GM19372 (cell line): ENCODE measurements around the gene WDR18.

ENCODE experiments used
- ATAC-seq: cut with Tn5 transposase; IDR thresholded peaks from one replicate; pipeline ENCODE4 v1.9.1; 2021; ENCODE audit warnings: mild to moderate bottlenecking, low read depth, moderate library complexity; ENCODE audit not compliant: unreplicated experiment

Gene WDR18

DNA sequence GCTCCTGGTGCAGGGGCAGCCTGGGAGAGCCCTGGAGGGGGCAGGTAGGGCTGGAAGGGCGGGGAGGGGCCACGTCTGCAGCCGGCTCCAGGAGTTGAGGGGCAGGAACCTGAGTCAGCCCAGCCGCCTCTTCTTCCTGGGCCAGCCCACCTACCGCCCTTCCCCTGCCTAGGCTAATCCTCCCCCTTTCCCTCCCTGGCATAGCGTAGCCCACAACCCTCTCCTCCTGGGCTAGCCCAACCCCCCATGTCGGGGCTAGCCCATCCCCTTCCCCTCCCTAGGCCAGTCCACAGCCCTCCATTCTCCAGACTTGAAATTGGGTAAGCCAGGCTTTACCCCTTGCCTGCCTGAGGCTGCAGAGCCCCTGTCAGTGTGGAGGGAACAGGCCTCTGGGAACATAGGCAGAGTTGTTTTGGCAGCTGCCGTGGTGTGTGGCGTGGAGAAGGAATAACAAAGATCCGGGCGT, 20.6 kb upstream of the WDR18 start:
- ATAC-seq, result no peak

DNA sequence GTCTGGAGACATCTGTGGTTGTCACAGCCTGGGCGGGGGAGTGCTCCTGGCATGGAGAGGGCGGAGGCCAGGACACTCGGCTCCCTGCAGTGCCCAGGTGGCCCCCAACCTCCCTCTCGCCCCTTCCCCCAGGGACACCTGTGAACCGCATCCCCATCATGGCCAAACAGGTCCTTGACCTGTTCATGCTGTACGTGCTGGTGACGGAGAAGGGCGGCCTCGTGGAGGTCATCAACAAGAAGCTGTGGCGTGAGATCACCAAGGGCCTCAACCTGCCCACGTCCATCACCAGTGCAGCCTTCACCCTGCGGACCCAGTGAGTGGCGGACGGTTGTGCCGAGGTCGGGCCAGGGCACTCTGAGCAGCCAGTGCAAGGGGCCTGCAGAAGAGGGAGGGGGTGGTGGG, 20.0 kb upstream of the WDR18 start:
- no peak for ATAC-seq

- no peak for ATAC-seq
Observed at GRCh38 chr19:964761-965694, 19.1 kb upstream of the WDR18 start.

DNA sequence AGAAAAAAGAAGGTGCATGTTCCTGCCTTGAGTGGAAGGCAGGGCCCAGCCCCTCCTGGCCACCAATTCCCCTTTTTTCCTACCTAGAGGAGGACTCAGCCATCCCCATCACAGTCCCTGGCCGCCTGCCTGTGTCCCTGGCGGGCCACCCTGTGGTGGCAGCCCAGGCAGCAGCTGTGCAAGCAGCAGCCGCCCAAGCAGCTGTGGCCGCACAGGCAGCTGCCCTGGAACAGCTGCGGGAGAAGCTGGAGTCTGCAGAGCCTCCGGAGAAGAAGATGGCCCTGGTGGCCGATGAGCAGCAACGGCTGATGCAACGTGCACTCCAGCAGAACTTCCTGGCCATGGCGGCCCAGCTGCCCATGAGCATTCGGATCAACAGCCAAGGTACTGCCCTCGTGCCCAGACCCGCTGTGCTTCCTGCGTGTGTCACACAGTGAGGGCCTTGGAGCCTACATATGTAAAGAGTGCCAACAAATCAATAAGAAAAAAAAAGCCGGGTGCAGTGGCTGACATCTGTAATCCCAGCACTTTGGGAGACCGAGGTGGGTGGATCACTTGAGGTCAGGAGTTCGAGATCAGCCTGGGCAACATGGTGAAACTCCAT, 17.6 kb upstream of the WDR18 start:
- ATAC-seq, result no peak

GRCh38 chr19:970695-971094, 13.4 kb upstream of the WDR18 start:
- no peak for ATAC-seq

GRCh38 chr19:971795-972194, 12.3 kb upstream of the WDR18 start:
- ATAC-seq, result no peak

DNA sequence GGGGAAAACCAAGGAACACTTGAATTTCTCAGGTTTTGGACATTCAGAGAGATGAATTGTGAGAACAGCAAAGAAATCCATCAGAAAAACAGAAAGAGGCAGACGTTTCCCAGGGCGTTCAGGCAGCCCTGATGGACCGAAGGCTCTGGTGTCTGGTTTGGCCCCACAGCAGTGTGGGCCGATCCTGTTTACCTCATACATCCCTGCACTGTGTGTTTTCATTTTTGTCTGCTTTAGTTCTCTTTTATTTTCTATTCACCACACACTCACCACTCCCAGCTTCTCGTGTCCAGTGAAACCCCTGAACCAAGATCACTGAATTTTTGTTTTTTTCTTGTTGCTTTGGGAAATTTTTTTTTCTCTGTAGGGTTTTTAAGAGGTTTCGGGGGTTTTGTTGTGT, 11.9 kb upstream of the WDR18 start:
- ATAC-seq, result no peak

DNA sequence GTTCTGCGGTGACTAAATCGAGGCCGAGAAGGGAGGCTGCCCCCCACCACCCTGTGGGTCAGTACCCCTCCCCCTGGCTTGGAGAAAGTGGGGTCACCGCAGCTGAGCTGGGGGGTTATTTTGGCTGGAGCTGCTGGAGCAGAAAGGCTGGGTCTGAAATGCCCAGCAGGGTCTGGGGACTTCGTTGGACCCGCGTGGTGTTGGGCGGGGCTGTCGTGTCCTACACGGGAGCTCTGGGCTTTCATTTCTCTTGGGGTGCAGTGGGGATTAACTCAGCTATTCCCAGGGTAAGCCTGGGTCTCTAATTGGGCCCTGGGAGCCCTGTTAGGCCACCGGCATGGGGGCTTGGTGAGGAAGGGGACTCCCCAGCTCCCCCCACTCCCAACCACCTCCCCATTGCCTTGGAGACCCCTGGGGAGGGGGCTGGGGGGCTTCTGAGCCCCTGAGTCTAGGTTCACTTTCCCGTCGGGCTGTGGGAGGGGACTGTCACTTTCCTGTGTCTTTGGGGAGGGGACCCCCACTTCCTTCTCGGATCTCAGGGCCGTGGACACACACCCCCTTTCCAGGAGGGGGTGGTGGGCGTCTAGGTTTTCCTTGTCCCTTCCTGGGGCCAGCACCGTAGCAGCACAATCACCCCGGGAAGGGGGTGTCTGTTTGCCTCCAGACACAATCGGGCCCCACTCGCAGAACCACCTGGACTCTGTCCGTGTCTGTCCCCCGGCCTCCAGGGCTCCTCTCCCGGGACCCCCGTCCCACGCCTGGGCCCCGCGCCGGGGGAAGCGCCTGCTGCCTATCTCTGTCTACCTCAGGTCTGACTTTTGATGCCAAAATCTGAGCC, 10.2 kb upstream of the WDR18 start:
- ATAC-seq, result no peak

DNA sequence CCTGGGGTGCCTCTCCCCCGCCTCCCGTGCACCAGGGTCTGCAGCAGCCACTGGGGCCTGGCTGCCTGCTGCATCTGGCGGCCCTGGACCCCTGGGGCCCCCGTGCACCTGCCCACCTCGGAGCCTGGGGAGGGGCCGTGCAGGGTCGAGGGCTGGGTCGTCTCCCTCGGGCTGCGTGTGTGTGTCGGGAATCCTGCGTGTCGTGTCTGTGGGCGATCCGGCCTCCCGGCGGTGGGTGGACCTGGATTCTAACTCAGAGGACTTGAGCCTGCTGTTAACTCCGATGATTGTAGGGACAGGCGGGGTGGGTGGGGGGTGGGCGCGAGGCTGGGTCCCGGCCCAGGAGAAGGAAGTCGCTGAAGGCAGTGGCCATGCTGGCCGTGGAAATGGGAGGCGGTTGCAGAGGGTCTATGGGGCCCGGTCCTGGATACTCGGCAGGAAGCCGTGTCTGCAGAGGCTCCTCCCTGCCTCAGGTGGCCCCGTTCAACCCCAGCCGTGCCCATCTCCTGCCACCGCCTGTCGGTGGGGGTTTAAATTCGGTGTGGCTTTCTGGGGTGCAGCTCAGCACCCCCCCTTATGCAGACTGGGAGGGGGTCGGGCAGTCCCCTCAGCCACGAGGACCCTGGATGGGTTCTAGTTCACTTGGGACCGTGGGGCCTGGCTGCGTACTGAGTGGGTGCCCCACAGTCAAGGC, 9.4 kb upstream of the WDR18 start:
- ATAC-seq, result no peak

DNA sequence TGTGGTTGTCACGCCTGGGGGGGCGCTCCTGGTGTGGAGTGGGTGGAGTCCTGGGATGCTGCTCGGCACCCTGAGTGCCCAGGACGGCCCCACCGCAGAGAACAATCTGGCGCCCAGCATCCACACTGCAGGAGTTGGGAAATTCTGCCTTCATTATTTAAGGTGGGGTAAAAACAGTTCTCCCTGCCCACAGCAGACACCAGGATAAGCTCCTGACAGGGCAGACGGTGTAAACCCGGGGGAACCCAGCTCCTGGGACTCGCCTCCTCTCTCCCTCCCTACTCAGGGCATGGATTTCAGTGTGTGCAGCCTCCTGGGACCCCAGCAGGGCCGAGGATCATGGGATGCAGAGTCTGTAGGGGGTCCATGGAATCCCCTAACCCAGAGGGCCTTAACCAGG, 7.7 kb upstream of the WDR18 start:
- ATAC-seq, result no peak

DNA sequence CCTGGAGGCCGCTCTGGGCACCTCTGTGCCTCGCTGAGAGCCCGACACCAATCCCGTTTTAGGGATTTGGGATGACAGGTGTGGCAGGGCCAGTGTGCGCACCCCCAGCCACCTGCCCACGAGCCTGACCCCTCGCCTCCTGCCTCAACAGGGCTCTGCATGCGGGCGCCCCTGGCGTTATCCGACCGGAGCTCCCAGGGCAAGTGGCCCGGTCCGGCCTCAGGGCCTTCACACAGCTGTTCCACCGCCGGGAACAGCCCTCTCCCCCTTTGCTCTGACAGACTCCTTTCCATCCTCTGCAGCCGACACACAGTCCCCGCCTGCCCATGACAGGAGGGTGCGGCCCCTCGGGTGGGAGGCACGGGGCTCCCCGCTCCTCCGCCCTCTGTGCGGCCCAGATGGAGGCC, 7.1 kb upstream of the WDR18 start:
- ATAC-seq, result no peak

GRCh38 chr19:979318-979741, 4.8 kb upstream of the WDR18 start:
- ATAC-seq, result no peak

GRCh38 chr19:980133-980998, 3.8 kb upstream of the WDR18 start:
- no peak for ATAC-seq

GRCh38 chr19:982567-983170, 1.5 kb upstream of the WDR18 start:
- ATAC-seq, result no peak

DNA sequence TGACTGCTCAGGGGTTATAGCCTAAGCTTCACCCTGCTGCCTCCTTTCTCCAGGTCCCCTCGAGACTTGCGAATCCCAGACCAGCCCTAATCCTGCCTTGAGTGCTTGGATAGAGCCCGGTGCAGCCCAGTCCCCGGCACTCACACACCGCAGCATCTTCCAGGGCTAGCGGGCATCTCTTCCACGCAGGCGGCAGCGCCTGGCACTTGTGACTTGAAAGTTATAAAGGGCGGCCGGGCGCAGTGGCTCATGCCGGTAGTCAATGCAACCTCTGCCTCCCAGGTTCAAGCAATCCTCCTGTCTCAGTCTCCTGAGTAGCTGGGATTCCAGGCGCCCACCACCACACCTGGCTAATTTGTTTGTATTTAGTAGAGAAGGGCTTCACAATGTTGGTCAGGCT, 1.9 kb downstream of the WDR18 start:
- no peak for ATAC-seq

- no peak for ATAC-seq
Observed at GRCh38 chr19:988081-988480, 3.9 kb downstream of the WDR18 start.

- no peak for ATAC-seq
Observed at GRCh38 chr19:988510-988909, 4.4 kb downstream of the WDR18 start.

DNA sequence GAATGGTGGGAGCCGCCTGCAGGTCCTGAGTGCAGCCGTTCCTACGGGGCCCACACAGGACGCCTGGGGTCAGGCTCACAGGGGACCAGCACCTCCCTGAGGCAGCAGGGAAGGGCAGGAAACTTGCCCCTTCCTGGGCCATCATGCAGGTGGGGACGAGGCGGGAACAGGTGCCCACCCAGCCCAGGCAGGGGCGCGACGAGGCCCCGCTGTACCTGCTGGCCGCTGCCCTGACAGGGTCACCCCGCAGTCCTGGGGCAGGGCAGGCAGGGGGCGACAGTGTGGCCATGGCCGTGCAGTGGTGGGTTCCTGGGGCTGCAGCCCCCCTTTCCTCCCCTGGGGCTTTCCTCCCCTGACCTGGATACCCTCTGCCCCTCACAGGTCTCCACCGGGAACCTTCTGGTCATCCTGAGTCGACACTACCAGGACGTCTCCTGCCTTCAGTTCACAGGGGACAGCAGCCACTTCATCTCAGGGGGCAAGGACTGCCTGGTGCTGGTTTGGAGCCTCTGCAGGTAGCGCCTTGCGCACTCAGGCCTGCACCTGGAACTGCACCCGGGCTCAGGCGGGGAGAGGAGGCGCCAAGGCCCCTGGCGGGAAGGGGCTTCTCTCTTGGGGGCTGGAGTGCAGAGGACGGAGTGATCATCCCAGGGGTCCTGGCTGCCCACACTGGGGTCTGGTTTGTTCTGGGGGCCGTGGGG, 5.4 kb downstream of the WDR18 start:
- ATAC-seq, result no peak
